ENCODE data around the gene TLR8. TPM values are rescaled to one million over a fixed set of nuclear protein-coding genes. Genes with fewer than 3 reads are reported as not detected.

The TLR8 gene
- total and polyA plus RNA-seq, 10 of the 15 experiments (the other 5 are each of a cell fraction or from before 2014, with no cell fraction given), result 0.04 TPM; not detected in 9

GRCh38 chrX:12930150-12930549 is 23.7 kb downstream of the TLR8 start:
- ChIA-PET SMC1A (ENCODE audit: uncharacterized antibody, unreplicated experiment) (no interaction called here), CTCF (interaction anchor here (1.4 to 1.8 kb wide), 2 partner anchors 16 to 558 kb away, joined by 3 to 4 read pairs; no protein-coding TSS in a partner anchor), POLR2A (no interaction called here), RAD21 (ENCODE audit: unreplicated experiment) (no interaction called here)
- Histone ChIP-seq H3K79me2 (ENCODE audit: control insufficient read depth, insufficient read depth, low read length) (no peaks in the 10 kb centered on the region), H3K9ac (ENCODE audit: control insufficient read depth, insufficient read depth, low read length) (no peak overlapping the region), H3K27me3 (replicated peaks in 1 of 2; ENCODE audit: control insufficient read depth in 2 of 2, insufficient read depth in 2 of 2, low read length in 1 of 2) (no peaks in the 10 kb centered on the region), H3K36me3 (ENCODE audit: control insufficient read depth in 2 of 2, insufficient read depth in 2 of 2, low read length in 1 of 2) (no peaks in the 10 kb centered on the region), H2AFZ (ENCODE audit: control insufficient read depth, low read depth, low read length) (no peak overlapping the region), H3K9me3 (replicated peaks; ENCODE audit: control insufficient read depth, insufficient read depth, low read length) (no peaks in the 10 kb centered on the region; the same call in 2 of the 3 replicates), H3K4me1 (ENCODE audit: control insufficient read depth, insufficient read depth, low read length) (no peaks in the 10 kb centered on the region), H3K27ac (ENCODE audit: control insufficient read depth, insufficient read depth) (no peak overlapping the region), H3K4me3 (no peak overlapping the region), H4K20me1 (ENCODE audit: control insufficient read depth, insufficient read depth) (no peaks in the 10 kb centered on the region), H3K4me2 (ENCODE audit: control insufficient read depth, insufficient read depth) (no peak overlapping the region)
- 59% methylated on average over 2 of the region's 2 CpGs for WGBS (ENCODE audit: insufficient coverage, insufficient replicate concordance, low lambda C conversion rate, missing lambda C conversion rate)
- BruUV-seq (replicated peaks), result no TSS peak
- FAIRE-seq (no peak), ATAC-seq (no peak), DNase-seq (ENCODE audit: low read depth, low spot score) (no peak)
- intact Hi-C loops (cut with micrococcal nuclease; ENCODE audit: unreplicated experiment) (no loop called here), in situ Hi-C loops (cut with MboI) (no loop called here)
- TF ChIP-seq HCFC1 (IDR thresholded peaks at IDR 0.05; ENCODE audit: low read length) (no peak), RBBP5 (conservative IDR thresholded peaks at IDR 0.05) (no peak), KAT2A (conservative IDR thresholded peaks at IDR 0.05; ENCODE audit: control insufficient read depth, low read depth, low read length) (no peak), STAT1 (conservative IDR thresholded peaks at IDR 0.05) (no peak), CREB1 (IDR thresholded peaks at IDR 0.05; ENCODE audit: low read depth) (no peak), EP300 (IDR thresholded peaks at IDR 0.05; ENCODE audit: borderline replicate concordance in 1 of 2, control insufficient read depth in 1 of 2, low read depth in 2 of 2, low read length in 2 of 2) (no peak), CEBPZ (IDR thresholded peaks at IDR 0.05; ENCODE audit: low read depth, low read length) (no peak), SIX5 (IDR thresholded peaks at IDR 0.05; ENCODE audit: low read depth, low read length, severe bottlenecking) (no peak), DPF2 (IDR thresholded peaks at IDR 0.05) (no peak), HDAC6 (IDR thresholded peaks at IDR 0.05; ENCODE audit: unreplicated experiment) (no peak), IKZF2 (IDR thresholded peaks at IDR 0.05) (no peak)
- TF ChIP-seq, protein P1, sequence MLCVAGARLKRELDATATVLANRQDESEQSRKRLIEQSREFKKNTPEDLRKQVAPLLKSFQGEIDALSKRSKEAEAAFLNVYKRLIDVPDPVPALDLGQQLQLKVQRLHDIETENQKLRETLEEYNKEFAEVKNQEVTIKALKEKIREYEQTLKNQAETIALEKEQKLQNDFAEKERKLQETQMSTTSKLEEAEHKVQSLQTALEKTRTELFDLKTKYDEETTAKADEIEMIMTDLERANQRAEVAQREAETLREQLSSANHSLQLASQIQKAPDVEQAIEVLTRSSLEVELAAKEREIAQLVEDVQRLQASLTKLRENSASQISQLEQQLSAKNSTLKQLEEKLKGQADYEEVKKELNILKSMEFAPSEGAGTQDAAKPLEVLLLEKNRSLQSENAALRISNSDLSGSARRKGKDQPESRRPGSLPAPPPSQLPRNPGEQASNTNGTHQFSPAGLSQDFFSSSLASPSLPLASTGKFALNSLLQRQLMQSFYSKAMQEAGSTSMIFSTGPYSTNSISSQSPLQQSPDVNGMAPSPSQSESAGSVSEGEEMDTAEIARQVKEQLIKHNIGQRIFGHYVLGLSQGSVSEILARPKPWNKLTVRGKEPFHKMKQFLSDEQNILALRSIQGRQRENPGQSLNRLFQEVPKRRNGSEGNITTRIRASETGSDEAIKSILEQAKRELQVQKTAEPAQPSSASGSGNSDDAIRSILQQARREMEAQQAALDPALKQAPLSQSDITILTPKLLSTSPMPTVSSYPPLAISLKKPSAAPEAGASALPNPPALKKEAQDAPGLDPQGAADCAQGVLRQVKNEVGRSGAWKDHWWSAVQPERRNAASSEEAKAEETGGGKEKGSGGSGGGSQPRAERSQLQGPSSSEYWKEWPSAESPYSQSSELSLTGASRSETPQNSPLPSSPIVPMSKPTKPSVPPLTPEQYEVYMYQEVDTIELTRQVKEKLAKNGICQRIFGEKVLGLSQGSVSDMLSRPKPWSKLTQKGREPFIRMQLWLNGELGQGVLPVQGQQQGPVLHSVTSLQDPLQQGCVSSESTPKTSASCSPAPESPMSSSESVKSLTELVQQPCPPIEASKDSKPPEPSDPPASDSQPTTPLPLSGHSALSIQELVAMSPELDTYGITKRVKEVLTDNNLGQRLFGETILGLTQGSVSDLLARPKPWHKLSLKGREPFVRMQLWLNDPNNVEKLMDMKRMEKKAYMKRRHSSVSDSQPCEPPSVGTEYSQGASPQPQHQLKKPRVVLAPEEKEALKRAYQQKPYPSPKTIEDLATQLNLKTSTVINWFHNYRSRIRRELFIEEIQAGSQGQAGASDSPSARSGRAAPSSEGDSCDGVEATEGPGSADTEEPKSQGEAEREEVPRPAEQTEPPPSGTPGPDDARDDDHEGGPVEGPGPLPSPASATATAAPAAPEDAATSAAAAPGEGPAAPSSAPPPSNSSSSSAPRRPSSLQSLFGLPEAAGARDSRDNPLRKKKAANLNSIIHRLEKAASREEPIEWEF (IDR thresholded peaks at IDR 0.05; ENCODE audit: insufficient replicate concordance, low read depth, low read length), result no peak
- TF ChIP-seq, protein P2, sequence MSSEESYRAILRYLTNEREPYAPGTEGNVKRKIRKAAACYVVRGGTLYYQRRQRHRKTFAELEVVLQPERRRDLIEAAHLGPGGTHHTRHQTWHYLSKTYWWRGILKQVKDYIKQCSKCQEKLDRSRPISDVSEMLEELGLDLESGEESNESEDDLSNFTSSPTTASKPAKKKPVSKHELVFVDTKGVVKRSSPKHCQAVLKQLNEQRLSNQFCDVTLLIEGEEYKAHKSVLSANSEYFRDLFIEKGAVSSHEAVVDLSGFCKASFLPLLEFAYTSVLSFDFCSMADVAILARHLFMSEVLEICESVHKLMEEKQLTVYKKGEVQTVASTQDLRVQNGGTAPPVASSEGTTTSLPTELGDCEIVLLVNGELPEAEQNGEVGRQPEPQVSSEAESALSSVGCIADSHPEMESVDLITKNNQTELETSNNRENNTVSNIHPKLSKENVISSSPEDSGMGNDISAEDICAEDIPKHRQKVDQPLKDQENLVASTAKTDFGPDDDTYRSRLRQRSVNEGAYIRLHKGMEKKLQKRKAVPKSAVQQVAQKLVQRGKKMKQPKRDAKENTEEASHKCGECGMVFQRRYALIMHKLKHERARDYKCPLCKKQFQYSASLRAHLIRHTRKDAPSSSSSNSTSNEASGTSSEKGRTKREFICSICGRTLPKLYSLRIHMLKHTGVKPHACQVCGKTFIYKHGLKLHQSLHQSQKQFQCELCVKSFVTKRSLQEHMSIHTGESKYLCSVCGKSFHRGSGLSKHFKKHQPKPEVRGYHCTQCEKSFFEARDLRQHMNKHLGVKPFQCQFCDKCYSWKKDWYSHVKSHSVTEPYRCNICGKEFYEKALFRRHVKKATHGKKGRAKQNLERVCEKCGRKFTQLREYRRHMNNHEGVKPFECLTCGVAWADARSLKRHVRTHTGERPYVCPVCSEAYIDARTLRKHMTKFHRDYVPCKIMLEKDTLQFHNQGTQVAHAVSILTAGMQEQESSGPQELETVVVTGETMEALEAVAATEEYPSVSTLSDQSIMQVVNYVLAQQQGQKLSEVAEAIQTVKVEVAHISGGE (CRISPR knock-in tag; IDR thresholded peaks at IDR 0.05), result no peak
